Psoas muscle (tissue), 8 donors: Measurements from ENCODE around the gene TRAPPC12. TPM values are rescaled to one million over a fixed set of nuclear protein-coding genes. Genes with fewer than 3 reads are reported as not detected.

Source experiments
- ATAC-seq, 4 donors: fragments of 200-7000 bp; cut with Tn5 transposase; one replicate each; pipeline ENCODE4 v1.9.1; 2020; ENCODE audit warnings: moderate library complexity in 3 of 4, mild to moderate bottlenecking in 2 of 4
- DNase-seq, 2 donors: peaks; one replicate each; pipeline ENCODE4 v3.0.0-alpha.2; 2020
- H3K27ac ChIP-seq: fragments of 200-600 bp; one replicate; pipeline ENCODE4 v1.8.0; 2022
- H3K27me3 ChIP-seq, 3 donors: fragments of 200-600 bp in 1 of 3; one replicate each; pipeline versions ENCODE4 v1.6.1 to v1.8.0; 2013 to 2022; ENCODE audit warnings: low read length in 2 of 3, mild to moderate bottlenecking in 2 of 3, moderate library complexity in 1 of 3; ENCODE audit not compliant: insufficient read depth in 3 of 3
- H3K36me3 ChIP-seq, 2 donors: fragments of 200-600 bp in 1 of 2; one replicate each; pipeline versions ENCODE4 v1.6.1 to v1.8.0; 2013 to 2022; ENCODE audit warnings: low read depth in 1 of 2, mild to moderate bottlenecking in 1 of 2, moderate library complexity in 1 of 2; ENCODE audit not compliant: insufficient read depth in 1 of 2
- H3K4me1 ChIP-seq: fragments of 200-600 bp; one replicate; pipeline ENCODE4 v1.8.0; 2022
- H3K4me3 ChIP-seq: fragments of 200-600 bp; one replicate; pipeline ENCODE4 v1.8.0; 2022; ENCODE audit warnings: mild to moderate bottlenecking
- H3K9me3 ChIP-seq: fragments of 200-600 bp; one replicate; pipeline ENCODE4 v1.8.0; 2022
- CTCF ChIP-seq: fragments of 200-600 bp; IDR thresholded peaks from one replicate; pipeline ENCODE4 v1.8.0; 2022; ENCODE audit warnings: antibody characterized with exemption
- WGBS, 3 donors: extraction: QIAGEN DNeasy Blood & Tissue Kit; methylation state at CpG; one replicate each; pipeline versions ENCODE4 v1.1.6 to v1.1.7; 2013; 5-methylcytosine and 5-hydroxymethylcytosine counted together
- intact Hi-C, 2 donors: fragments of 100-400 bp; cut with DNase I; formaldehyde crosslinking; loops; one replicate each; pipeline versions ENCODE4 v1.11.0 to v1.14.2; 2022
- polyA plus RNA-seq, 3 donors: library from polyadenylated mRNA; stranded (reverse); fragments of 200-250 nt; gene quantifications; one replicate each; pipeline ENCODE4 v1.2.3, GENCODE V29; 2013
- total RNA-seq, 4 donors: library from RNA; stranded (reverse); fragmentation: NEBNext Ultra II Directional in 2 of 4; extraction: Animal tissue kit (Norgen Biotek cat#: 25700) in 2 of 4; gene quantifications; one replicate each; pipeline versions ENCODE4 v1.2.1 to v1.2.4, GENCODE V29; 2021 to 2023
- donor health status: healthy with polysubstance abuse.
- donor health status: DM: no; HTN: no; CAD: no; lungs with moderate emphysema.
- donor health status: Bipolar disorder and iron deficiency.
- donor health status: healthy.
- donor health status: DM: yes; HTN: yes; CAD: no.
- donor health status: DM: no; HTN: no; CAD: no.
- donor health status: DM: no; HTN: no; CAD: no.
- donor health status: DM: yes; HTN: yes; CAD: no.

The TRAPPC12 gene
- total and polyA plus RNA-seq, 7 donors, result 28.7 to 90.3 (median 56.7) TPM

DNA sequence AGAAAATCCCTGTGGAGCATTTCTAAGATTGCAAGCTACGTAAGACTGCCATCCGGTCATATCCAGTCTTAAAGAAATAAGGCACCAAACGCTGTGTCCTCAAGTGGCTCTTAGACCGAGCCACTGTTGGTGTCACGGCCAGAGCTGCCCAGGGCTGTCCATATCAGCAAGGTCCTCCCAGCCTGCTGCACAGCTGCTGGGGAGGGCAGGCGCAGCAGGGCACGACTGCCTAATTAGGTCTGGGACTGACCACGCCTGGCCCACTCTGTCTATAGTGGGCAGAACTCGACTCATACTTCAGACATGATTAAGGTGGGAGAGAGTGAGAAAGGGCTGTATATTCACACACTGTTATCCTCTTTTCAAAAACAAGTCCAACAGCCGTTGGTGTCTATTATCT is 41.2 kb upstream of the TRAPPC12 start:
- 88 to 95% (median 91%) methylated on average over 10 of the region's 10 CpGs for whole genome bisulfite sequencing, 3 donors
- intact Hi-C loops, result no loop called here
- H3K4me3 ChIP-seq, result no peak overlapping the region
- no peaks in the 10 kb centered on the region for H3K27me3 ChIP-seq
- H3K36me3 ChIP-seq, result no peaks in the 10 kb centered on the region
- TF ChIP-seq CTCF, result no peak
- DNase-seq, result no peak
- no peak for ATAC-seq
- no peaks in the 10 kb centered on the region for H3K9me3 ChIP-seq
- no peaks in the 10 kb centered on the region for H3K4me1 ChIP-seq
- no peak overlapping the region for H3K27ac ChIP-seq

- Histone ChIP-seq H3K36me3 (no peaks in the 10 kb centered on the region), H3K4me1 (no peaks in the 10 kb centered on the region), H3K27ac (no peak overlapping the region), H3K4me3 (no peak overlapping the region), H3K9me3 (no peaks in the 10 kb centered on the region), H3K27me3 (no peaks in the 10 kb centered on the region)
- intact Hi-C loops, result no loop called here
- no peak for TF ChIP-seq CTCF
- ATAC-seq, result no peak
- WGBS, 3 donors, result 91 to 96% (median 96%) methylated on average over 10 of the region's 10 CpGs
- no peak for DNase-seq
Measured at GRCh38 chr2:3340144-3340543, 39.4 kb upstream of the TRAPPC12 start.

- DNase-seq (no peak), ATAC-seq (no peak)
- H3K4me3 ChIP-seq, result no peak overlapping the region
- H3K4me1 ChIP-seq, result no peaks in the 10 kb centered on the region
- no peaks in the 10 kb centered on the region for H3K9me3 ChIP-seq
- 93 to 96% (median 95%) methylated on average over 8 of the region's 8 CpGs for WGBS, 3 donors
- intact Hi-C loops, result no loop called here
- no peak overlapping the region for H3K27ac ChIP-seq
- no peak for TF ChIP-seq CTCF
- no peaks in the 10 kb centered on the region for H3K36me3 ChIP-seq
- no peaks in the 10 kb centered on the region for H3K27me3 ChIP-seq
Measured at GRCh38 chr2:3341336-3341735, 38.2 kb upstream of the TRAPPC12 start.

- ATAC-seq, result no peak
- H3K9me3 ChIP-seq, result no peaks in the 10 kb centered on the region
- H3K36me3 ChIP-seq, result no peaks in the 10 kb centered on the region
- H3K27ac ChIP-seq, result no peak overlapping the region
- 94 to 96% (median 95%) methylated on average over 9 of the region's 9 CpGs for WGBS, 3 donors
- intact Hi-C loops, result no loop called here
- TF ChIP-seq CTCF, result no peak
- no peaks in the 10 kb centered on the region for H3K27me3 ChIP-seq
- no peaks in the 10 kb centered on the region for H3K4me1 ChIP-seq
- H3K4me3 ChIP-seq, result no peak overlapping the region
- no peak for DNase-seq
Measured at GRCh38 chr2:3342324-3342723, 37.2 kb upstream of the TRAPPC12 start.

DNA sequence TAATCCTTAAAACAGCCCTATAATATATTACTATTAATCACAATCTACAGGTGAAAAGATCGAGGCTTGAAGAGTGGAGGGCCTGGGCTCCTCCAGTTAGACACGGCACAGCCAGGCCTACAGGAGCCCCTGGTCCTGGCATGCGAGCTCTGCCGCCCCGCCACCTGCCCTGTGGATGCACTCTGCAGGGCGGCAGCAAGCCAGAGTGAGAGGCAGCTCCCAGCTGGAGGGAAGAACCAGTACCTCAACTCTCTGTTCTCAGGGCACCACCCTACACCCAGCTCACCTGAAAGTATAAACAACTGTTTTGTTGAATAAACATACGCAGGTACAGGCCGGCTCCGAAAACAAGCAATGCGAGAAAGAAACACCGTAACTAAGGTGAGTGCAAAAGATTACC is 36.5 kb upstream of the TRAPPC12 start:
- ATAC-seq (no peak), DNase-seq (no peak)
- Histone ChIP-seq H3K27me3 (no peaks in the 10 kb centered on the region), H3K4me3 (no peak overlapping the region), H3K36me3 (no peaks in the 10 kb centered on the region), H3K4me1 (no peaks in the 10 kb centered on the region), H3K9me3 (no peaks in the 10 kb centered on the region), H3K27ac (no peak overlapping the region)
- intact Hi-C loops, result no loop called here
- no peak for TF ChIP-seq CTCF
- 93 to 95% (median 94%) methylated on average over 11 of the region's 11 CpGs for WGBS, 3 donors
